ENCODE data around the gene GALE. TPM values are rescaled to one million over a fixed set of nuclear protein-coding genes. Genes with fewer than 3 reads are reported as not detected.

The GALE gene
- total and polyA plus RNA-seq, 2 of the 4 experiments (the other 2 are of a cell fraction) = 31.7 to 39.9 TPM

DNA sequence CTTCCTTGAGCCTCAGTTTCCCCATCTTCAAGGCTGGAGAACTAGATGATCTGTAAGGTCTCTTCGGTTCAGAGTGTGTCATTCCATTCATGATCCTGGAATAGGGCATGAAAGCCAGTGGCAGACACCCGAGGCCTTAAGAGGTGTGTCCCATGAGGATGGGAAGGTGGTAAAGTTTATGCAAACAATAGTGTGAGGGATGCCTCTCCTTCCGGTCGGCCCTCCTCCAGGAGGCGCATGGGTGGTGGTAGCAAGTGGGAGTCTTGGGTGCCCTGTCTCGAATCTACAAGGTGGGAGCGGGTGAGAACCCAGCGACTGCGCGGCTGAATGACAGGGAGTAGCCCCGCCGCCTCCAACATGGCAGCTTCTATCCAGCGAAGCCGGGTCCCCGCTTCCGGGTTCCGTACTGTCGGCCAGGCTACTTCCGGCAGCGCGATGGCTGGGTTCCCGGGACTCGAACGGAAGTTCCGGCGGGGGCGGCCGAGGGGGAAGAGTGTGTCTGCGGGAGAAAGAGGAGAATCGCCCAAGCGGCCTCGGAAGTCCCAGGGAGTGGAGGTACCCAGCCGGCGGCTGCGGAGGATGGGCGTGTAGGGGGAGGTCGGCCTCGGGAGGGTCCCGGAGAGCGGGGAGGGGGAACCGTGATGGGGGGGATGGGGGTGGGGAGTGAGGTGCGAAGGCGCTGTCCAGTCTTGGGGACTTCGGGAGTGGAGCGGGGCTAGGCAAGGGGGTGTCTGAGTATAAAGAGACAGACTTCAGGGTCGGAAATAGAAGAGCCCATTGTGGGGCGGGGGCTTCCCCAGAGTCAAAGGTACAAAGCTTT is 9.6 kb downstream of the GALE start, which contains the start of gene LYPLA2:
Gene LYPLA2 (plus strand): TSS at position 450 of the 820 bp plus-strand sequence. CDS start 1,538 bp downstream, outside the sequence.
- peaks cover 14% of the 10 kb centered on the region for H3K4me1 ChIP-seq (ENCODE audit: control insufficient read depth, insufficient read depth, low read length)
- H3K4me3 ChIP-seq (ENCODE audit: insufficient read depth, low read depth, low read length) = peak within 1 kb of the TSS; percentile 95
- peak; percentile 83 for ATAC-seq (ENCODE audit: low read depth)
- peak within 1 kb of the TSS; percentile 81 for H2BK120ac ChIP-seq (ENCODE audit: low read depth, low read length)
- peak within 1 kb of the TSS; percentile 84 for H3K27ac ChIP-seq (ENCODE audit: insufficient read depth, low read length)
- in situ Hi-C loops (cut with MboI; ENCODE audit: low sequenced_read_pairs) = no loop called here
- H3K4me2 ChIP-seq (ENCODE audit: low read depth, low read length) = peak within 1 kb of the TSS; percentile 99
- H2AK5ac ChIP-seq (ENCODE audit: low read depth, low read length) = peak within 1 kb of the TSS; percentile 90
- TF ChIP-seq MAZ (IDR thresholded peaks at IDR 0.05; ENCODE audit: borderline replicate concordance, low read depth, low read length) = peak; percentile 77; the same call in 1 of the 2 replicates
- TF ChIP-seq MXI1 (IDR thresholded peaks at IDR 0.05; ENCODE audit: borderline replicate concordance, low read depth, low read length) = peak; percentile 42; the same call in 1 of the 2 replicates
- TF ChIP-seq RFX5 (IDR thresholded peaks at IDR 0.05; ENCODE audit: low read depth, low read length) = no peak
- TF ChIP-seq POLR2A (IDR thresholded peaks at IDR 0.05; ENCODE audit: low read depth, low read length) = peak; percentile 83
- no peak for TF ChIP-seq BHLHE40 (IDR thresholded peaks at IDR 0.05; ENCODE audit: low read depth, low read length)
- TF ChIP-seq, protein P1, sequence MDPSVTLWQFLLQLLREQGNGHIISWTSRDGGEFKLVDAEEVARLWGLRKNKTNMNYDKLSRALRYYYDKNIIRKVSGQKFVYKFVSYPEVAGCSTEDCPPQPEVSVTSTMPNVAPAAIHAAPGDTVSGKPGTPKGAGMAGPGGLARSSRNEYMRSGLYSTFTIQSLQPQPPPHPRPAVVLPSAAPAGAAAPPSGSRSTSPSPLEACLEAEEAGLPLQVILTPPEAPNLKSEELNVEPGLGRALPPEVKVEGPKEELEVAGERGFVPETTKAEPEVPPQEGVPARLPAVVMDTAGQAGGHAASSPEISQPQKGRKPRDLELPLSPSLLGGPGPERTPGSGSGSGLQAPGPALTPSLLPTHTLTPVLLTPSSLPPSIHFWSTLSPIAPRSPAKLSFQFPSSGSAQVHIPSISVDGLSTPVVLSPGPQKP (IDR thresholded peaks at IDR 0.05; ENCODE audit: borderline replicate concordance, low read depth, low read length) = no peak
- TF ChIP-seq USF2 (IDR thresholded peaks at IDR 0.05; ENCODE audit: low read depth, low read length) = no peak
- CTCF ChIA-PET = interaction anchor here (1.0 kb wide), 2 partner anchors 10 to 19 kb away, joined by 3 to 6 read pairs; no protein-coding TSS in a partner anchor
- 1% methylated on average over 22 of the region's 47 CpGs; no CpG with 5 or more reads in 1 of the 2 experiments for WGBS, 2 experiments (ENCODE audit: extremely low coverage in 2 of 2, insufficient read length in 1 of 2)
- H3K79me1 ChIP-seq (ENCODE audit: low read depth in 1 of 2, low read length in 2 of 2) = peaks cover 13 to 46% of the 10 kb centered on the region in 2 experiments; a peak in 3 of 4 replicates
- peak within 1 kb of the TSS; percentile 92 for H2AFZ ChIP-seq (replicated peaks; ENCODE audit: low read length, poor library complexity)
- peak within 1 kb of the TSS; percentile 98 for H4K5ac ChIP-seq (ENCODE audit: low read depth, low read length)
- peak within 1 kb of the TSS; percentile 93; the same call in 1 of the 3 replicates for H2BK15ac ChIP-seq (ENCODE audit: low read depth, low read length)
- H2BK5ac ChIP-seq (ENCODE audit: low read depth, low read length, poor library complexity, severe bottlenecking) = peak within 1 kb of the TSS; percentile 86
- peaks cover 13% of the 10 kb centered on the region; the same call in 1 of the 2 replicates for H4K20me1 ChIP-seq (ENCODE audit: insufficient read depth, low read length)
- dilution Hi-C loops (cut with HindIII; ENCODE audit: low sequenced_read_pairs, unreplicated experiment) = no loop called here
- POLR2A ChIA-PET (ENCODE audit: unreplicated experiment) = no interaction called here
- no TSS peak for BruUV-seq (replicated peaks)
- peak within 1 kb of the TSS; percentile 76 for H3K23ac ChIP-seq (ENCODE audit: low read depth, low read length)
- H3K9me1 ChIP-seq (ENCODE audit: insufficient read depth, low read length) = peaks cover 9% of the 10 kb centered on the region
- H3K18ac ChIP-seq (ENCODE audit: low read depth, low read length) = peak within 1 kb of the TSS; percentile 85
- H2BK20ac ChIP-seq (ENCODE audit: low read depth, low read length) = peak within 1 kb of the TSS; percentile 74
- peak; percentile 86 for DNase-seq
- H3K36me3 ChIP-seq (ENCODE audit: control insufficient read depth, insufficient read depth, low read length) = peaks cover 25% of the 10 kb centered on the region
- peak within 1 kb of the TSS; percentile 98 for H3K4ac ChIP-seq (ENCODE audit: low read depth, low read length)
- H3K14ac ChIP-seq (replicated peaks; ENCODE audit: low read depth, low read length) = peak within 1 kb of the TSS; percentile 94
- H3K27me3 ChIP-seq (ENCODE audit: control insufficient read depth, insufficient read depth, low read length) = no peaks in the 10 kb centered on the region
- H3K9ac ChIP-seq (ENCODE audit: low read depth, low read length) = peak within 1 kb of the TSS; percentile 80
- H4K8ac ChIP-seq (ENCODE audit: low read depth in 2 of 2, low read length in 2 of 2) = peak within 1 kb of the TSS; percentile 95 to 99
- peak within 1 kb of the TSS; percentile 71; the same call in 1 of the 2 replicates for H3K56ac ChIP-seq (ENCODE audit: extremely low read depth, insufficient read depth, low read length)
- intact Hi-C loops (cut with micrococcal nuclease) = no loop called here
- H3K9me3 ChIP-seq (ENCODE audit: control insufficient read depth, insufficient read depth, low read length) = no peaks in the 10 kb centered on the region
- H2AK9ac ChIP-seq (replicated peaks; ENCODE audit: low read depth, low read length, poor library complexity) = peak within 1 kb of the TSS; percentile 100
- peak within 1 kb of the TSS; percentile 96 for H4K91ac ChIP-seq (ENCODE audit: insufficient read depth, low read depth, low read length)

All from IMR-90 (cell line).